NCI-H526 (cell line): Measurements from ENCODE around the gene KLHL33.

Experiments used
- DNase-seq, 2 experiments: peaks; one replicate each; lab custom pipeline; 2025; lab: John Stamatoyannopoulos, UW

KLHL33 gene

GRCh38 chr14:20376071-20376588 lies 59.8 kb downstream of the KLHL33 start:
- no peak for DNase-seq
